CD4-positive, alpha-beta T cell treated with Interleukin-6 at 100 ng/mL for 8 hours (primary cell): ENCODE data around the gene ASB18.

Experiments
- DNase-seq: peaks from one replicate; pipeline ENCODE4 v3.0.0-alpha.2; 2020; ENCODE audit warnings: mixed read lengths, low spot score

ASB18 gene

GRCh38 chr2:236208019-236208926 is 55.9 kb downstream of the ASB18 start:
- DNase-seq = no peak

GRCh38 chr2:236207472-236207871 is 56.7 kb downstream of the ASB18 start:
- no peak for DNase-seq

- no peak for DNase-seq
These were observed 58.1 kb downstream of the ASB18 start for GRCh38 chr2:236205867-236206645.

GRCh38 chr2:236204953-236205352 is 59.3 kb downstream of the ASB18 start:
- DNase-seq = no peak

GRCh38 chr2:236200378-236200777 is 63.8 kb downstream of the ASB18 start:
- no peak for DNase-seq

GRCh38 chr2:236196366-236196765 is 67.8 kb downstream of the ASB18 start:
- no peak for DNase-seq

GRCh38 chr2:236195726-236196125 is 68.5 kb downstream of the ASB18 start:
- DNase-seq = no peak

- no peak for DNase-seq
These were observed 69.4 kb downstream of the ASB18 start for GRCh38 chr2:236194786-236195185.

- DNase-seq = no peak
These were observed 71.2 kb downstream of the ASB18 start for GRCh38 chr2:236193026-236193425.

- no peak for DNase-seq
These were observed 73.5 kb downstream of the ASB18 start for GRCh38 chr2:236190674-236191073.

- DNase-seq = no peak
These were observed 79.5 kb downstream of the ASB18 start for GRCh38 chr2:236184701-236185100.

- DNase-seq = no peak
These were observed 83.3 kb downstream of the ASB18 start for GRCh38 chr2:236180831-236181453.

- DNase-seq = no peak
These were observed 84.0 kb downstream of the ASB18 start for GRCh38 chr2:236180076-236180816.

- DNase-seq = no peak
These were observed 84.8 kb downstream of the ASB18 start for GRCh38 chr2:236179236-236180075.

- no peak for DNase-seq
These were observed 85.3 kb downstream of the ASB18 start for GRCh38 chr2:236178890-236179235.

- no peak for DNase-seq
These were observed 86.0 kb downstream of the ASB18 start for GRCh38 chr2:236177967-236178889.

GRCh38 chr2:236177604-236177966 is 86.6 kb downstream of the ASB18 start:
- DNase-seq = no peak

- DNase-seq = no peak
These were observed 87.3 kb downstream of the ASB18 start for GRCh38 chr2:236176951-236177350.

- DNase-seq = no peak
These were observed 87.8 kb downstream of the ASB18 start for GRCh38 chr2:236176417-236176816.

- no peak for DNase-seq
These were observed 88.6 kb downstream of the ASB18 start for GRCh38 chr2:236175548-236176150.
